Lower leg skin (tissue), 3 donors: ENCODE results near the gene ZAR1.

Source experiments
- POLR2A ChIP-seq, 2 donors: fragments of 450-650 bp; IDR thresholded peaks; one replicate each; pipeline ENCODE4 v1.6.1; 2016 to 2017; ENCODE audit warnings: antibody characterized with exemption in 2 of 2, mild to moderate bottlenecking in 1 of 2, moderate library complexity in 1 of 2
- TF ChIP-seq, protein P1 (sequence below), 3 donors: fragments of 450-650 bp; IDR thresholded peaks; one replicate each; pipeline ENCODE4 v1.5.1; 2016; ENCODE audit warnings: antibody characterized with exemption in 3 of 3, mild to moderate bottlenecking in 3 of 3, moderate library complexity in 2 of 3

- TF ChIP-seq, protein P1, sequence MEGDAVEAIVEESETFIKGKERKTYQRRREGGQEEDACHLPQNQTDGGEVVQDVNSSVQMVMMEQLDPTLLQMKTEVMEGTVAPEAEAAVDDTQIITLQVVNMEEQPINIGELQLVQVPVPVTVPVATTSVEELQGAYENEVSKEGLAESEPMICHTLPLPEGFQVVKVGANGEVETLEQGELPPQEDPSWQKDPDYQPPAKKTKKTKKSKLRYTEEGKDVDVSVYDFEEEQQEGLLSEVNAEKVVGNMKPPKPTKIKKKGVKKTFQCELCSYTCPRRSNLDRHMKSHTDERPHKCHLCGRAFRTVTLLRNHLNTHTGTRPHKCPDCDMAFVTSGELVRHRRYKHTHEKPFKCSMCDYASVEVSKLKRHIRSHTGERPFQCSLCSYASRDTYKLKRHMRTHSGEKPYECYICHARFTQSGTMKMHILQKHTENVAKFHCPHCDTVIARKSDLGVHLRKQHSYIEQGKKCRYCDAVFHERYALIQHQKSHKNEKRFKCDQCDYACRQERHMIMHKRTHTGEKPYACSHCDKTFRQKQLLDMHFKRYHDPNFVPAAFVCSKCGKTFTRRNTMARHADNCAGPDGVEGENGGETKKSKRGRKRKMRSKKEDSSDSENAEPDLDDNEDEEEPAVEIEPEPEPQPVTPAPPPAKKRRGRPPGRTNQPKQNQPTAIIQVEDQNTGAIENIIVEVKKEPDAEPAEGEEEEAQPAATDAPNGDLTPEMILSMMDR (IDR thresholded peaks at IDR 0.05): no peak
- TF ChIP-seq POLR2A (IDR thresholded peaks at IDR 0.05): no peak
Observed at GRCh38 chr4:48542888-48543287, 52.8 kb downstream of the ZAR1 start.
